ENCODE results near the gene CDK5. TPM values are rescaled to one million over a fixed set of nuclear protein-coding genes. Genes with fewer than 3 reads are reported as not detected.

The CDK5 gene
- total RNA-seq, 1 experiment from 2014 or later: 12.2 TPM

GRCh38 chr7:151080522-151081169 lies 22.9 kb upstream of the CDK5 start, which contains the start of gene FASTK:
TSS of gene FASTK (minus strand) at chr7:151080809. CDS start at chr7:151080766, 43 bp downstream.
- peaks cover 32% of the 10 kb centered on the region for H3K4me1 Mint-ChIP-seq (ENCODE audit: insufficient read depth, unreplicated experiment)

GRCh38 chr7:151080067-151080521 lies 22.4 kb upstream of the CDK5 start:
- Mint-ChIP-seq H3K4me1 (ENCODE audit: insufficient read depth, unreplicated experiment) (peaks cover 26% of the 10 kb centered on the region), H3K9me3 (ENCODE audit: unreplicated experiment) (no peaks in the 10 kb centered on the region), H3K4me3 (ENCODE audit: unreplicated experiment) (peak overlapping the region; percentile 91), H3K27ac (ENCODE audit: low read depth, unreplicated experiment) (peak overlapping the region; percentile 83), H3K27me3 (ENCODE audit: insufficient read depth, unreplicated experiment) (no peaks in the 10 kb centered on the region), H3K36me3 (ENCODE audit: insufficient read depth, unreplicated experiment) (peaks cover 23% of the 10 kb centered on the region)
- DNase-seq (ENCODE audit: unreplicated experiment): peak; percentile 17
- no peak for TF ChIP-seq CTCF (IDR thresholded peaks at IDR 0.05; ENCODE audit: unreplicated experiment)
- TSS peak; percentile 46 for BruUV-seq (replicated peaks)
- ChIA-PET CTCF (interaction anchor here (0.5 to 1.0 kb wide), 5 partner anchors 11 to 50 kb away, joined by 3 read pairs; no protein-coding TSS in a partner anchor), POLR2A (interaction anchor here (0.8 to 10.0 kb wide), 6 partner anchors 17 to 100 kb away, joined by 3 to 151 read pairs (median 8); partner anchors contain the start of genes ABCB8, CDK5 and SLC4A2)
- intact Hi-C loops (cut with micrococcal nuclease): loop anchor here (1.0 to 2.0 kb wide), 2 partner anchors 21 to 51 kb away; partner anchors contain the start of genes ABCB8 and SLC4A2

More at GRCh38 chr7:151080522-151081169, 22.9 kb upstream of the CDK5 start, which contains the start of gene FASTK:
- TF ChIP-seq CTCF (IDR thresholded peaks at IDR 0.05; ENCODE audit: unreplicated experiment): no peak
- ChIA-PET CTCF (interaction anchor here (0.5 to 1.0 kb wide), 6 partner anchors 10 to 51 kb away, joined by 3 read pairs; no protein-coding TSS in a partner anchor), POLR2A (interaction anchor here (0.8 to 10.0 kb wide), 6 partner anchors 20 to 101 kb away, joined by 3 to 151 read pairs (median 8); partner anchors contain the start of genes ABCB8, CDK5 and SLC4A2)
- Mint-ChIP-seq H3K4me3 (ENCODE audit: unreplicated experiment) (peak within 1 kb of the TSS; percentile 91), H3K27ac (ENCODE audit: low read depth, unreplicated experiment) (peak within 1 kb of the TSS; percentile 83), H3K9me3 (ENCODE audit: unreplicated experiment) (no peaks in the 10 kb centered on the region), H3K36me3 (ENCODE audit: insufficient read depth, unreplicated experiment) (peaks cover 17% of the 10 kb centered on the region), H3K27me3 (ENCODE audit: insufficient read depth, unreplicated experiment) (no peaks in the 10 kb centered on the region)
- BruUV-seq (replicated peaks): no TSS peak
- DNase-seq (ENCODE audit: unreplicated experiment): peak; percentile 91
- intact Hi-C loops (cut with micrococcal nuclease): loop anchor here (1.0 to 2.0 kb wide), 2 partner anchors 21 to 52 kb away; partner anchors contain the start of genes ABCB8 and SLC4A2

GRCh38 chr7:151079199-151079910 lies 21.7 kb upstream of the CDK5 start:
- H3K4me1 Mint-ChIP-seq (ENCODE audit: insufficient read depth, unreplicated experiment): peaks cover 24% of the 10 kb centered on the region
- intact Hi-C loops (cut with micrococcal nuclease): no loop called here
- peak overlapping the region; percentile 91 for H3K4me3 Mint-ChIP-seq (ENCODE audit: unreplicated experiment)
- peak overlapping the region; percentile 83 for H3K27ac Mint-ChIP-seq (ENCODE audit: low read depth, unreplicated experiment)
- H3K9me3 Mint-ChIP-seq (ENCODE audit: unreplicated experiment): no peaks in the 10 kb centered on the region
- H3K27me3 Mint-ChIP-seq (ENCODE audit: insufficient read depth, unreplicated experiment): no peaks in the 10 kb centered on the region
- CTCF ChIA-PET: interaction anchor here (0.5 to 0.6 kb wide), 2 partner anchors 23 to 40 kb away, joined by 3 read pairs; no protein-coding TSS in a partner anchor
- DNase-seq (ENCODE audit: unreplicated experiment): no peak
- no peak for TF ChIP-seq CTCF (IDR thresholded peaks at IDR 0.05; ENCODE audit: unreplicated experiment)
- H3K36me3 Mint-ChIP-seq (ENCODE audit: insufficient read depth, unreplicated experiment): peaks cover 29% of the 10 kb centered on the region
- POLR2A ChIA-PET: interaction anchor here (0.6 to 1.1 kb wide), 2 partner anchors 16 to 39 kb away, joined by 3 read pairs; no protein-coding TSS in a partner anchor
- no TSS peak for BruUV-seq (replicated peaks)

All from MCF 10A (cell line).